SK-N-MC (cell line): Measurements from ENCODE around the gene XPOT.

Source experiments
- EZH2 ChIP-seq: fragments of 200-600 bp; sonication (generic); IDR thresholded peaks from one replicate; pipeline ENCODE4 v1.6.1; 2017; ENCODE audit warnings: antibody characterized with exemption
- FOXP2 ChIP-seq: optimal IDR thresholded peaks from 2 replicates; pipeline ENCODE3; 2011; ENCODE audit warnings: mild to moderate bottlenecking, moderate library complexity; ENCODE audit not compliant: insufficient read depth; ENCODE audit errors: extremely low read length, control extremely low read depth
- POLR2AphosphoS5 ChIP-seq: IDR thresholded peaks from 2 replicates; pipeline ENCODE4 v1.6.1; 2012; ENCODE audit warnings: mild to moderate bottlenecking, low read depth, low read length, borderline replicate concordance

- TF ChIP-seq POLR2AphosphoS5 (no peak), EZH2 (no peak), FOXP2 (no peak)
These were observed 3.4 kb downstream of the XPOT start for GRCh38 chr12:64407342-64408223.
